HG03039 (cell line): ENCODE results near the gene MRPL4.
"Not testable (repeated sequence)": the region's sequence is repeated elsewhere in the genome, so short reads cannot be mapped to it uniquely, and the experiment has no call there.

Experiments
- ATAC-seq: cut with Tn5 transposase; IDR thresholded peaks from one replicate; pipeline ENCODE4 v1.9.1; 2021; ENCODE audit warnings: mild to moderate bottlenecking, moderate library complexity; ENCODE audit not compliant: unreplicated experiment

MRPL4 gene

GRCh38 chr19:10259162-10259905 lies 7.3 kb downstream of the MRPL4 start:
- ATAC-seq = no peak

- ATAC-seq = no peak
These were observed 8.1 kb downstream of the MRPL4 start for GRCh38 chr19:10260141-10260584.

GRCh38 chr19:10262771-10263170 lies 10.8 kb downstream of the MRPL4 start:
- no peak for ATAC-seq

GRCh38 chr19:10266706-10267105 lies 14.7 kb downstream of the MRPL4 start:
- ATAC-seq = no peak

GRCh38 chr19:10268071-10268470 lies 16.1 kb downstream of the MRPL4 start:
- ATAC-seq = no peak

- no peak for ATAC-seq
These were observed 17.5 kb downstream of the MRPL4 start for GRCh38 chr19:10269333-10270179.

GRCh38 chr19:10270180-10270615 lies 18.2 kb downstream of the MRPL4 start:
- no peak for ATAC-seq

GRCh38 chr19:10270616-10271394 lies 18.8 kb downstream of the MRPL4 start, which contains the start of gene ICAM1:
Gene ICAM1 (plus strand): TSS chr19:10271120. CDS start chr19:10271160, 40 bp downstream.
- peak; percentile 38 for ATAC-seq

- ATAC-seq = no peak
These were observed 19.6 kb downstream of the MRPL4 start for GRCh38 chr19:10271543-10272086.

GRCh38 chr19:10274589-10274988 lies 22.6 kb downstream of the MRPL4 start:
- ATAC-seq = no peak

- no peak for ATAC-seq
These were observed 26.0 kb downstream of the MRPL4 start for GRCh38 chr19:10277795-10278589.

GRCh38 chr19:10278935-10279334 lies 26.9 kb downstream of the MRPL4 start:
- ATAC-seq = no peak

- no peak for ATAC-seq
These were observed 27.9 kb downstream of the MRPL4 start for GRCh38 chr19:10279737-10280442.

- not testable (repeated sequence) for ATAC-seq
These were observed 30.0 kb downstream of the MRPL4 start for GRCh38 chr19:10282043-10282442.

- ATAC-seq = no peak
These were observed 31.5 kb downstream of the MRPL4 start for GRCh38 chr19:10283301-10284064.

GRCh38 chr19:10284065-10284959 lies 32.3 kb downstream of the MRPL4 start:
- no peak for ATAC-seq

GRCh38 chr19:10284960-10285278 lies 32.9 kb downstream of the MRPL4 start:
- ATAC-seq = no peak

GRCh38 chr19:10285393-10285792 lies 33.4 kb downstream of the MRPL4 start:
- ATAC-seq = no peak
